GM13976 (cell line): ENCODE data around the gene MED10.
"Not testable (repeated sequence)": the region's sequence is repeated elsewhere in the genome, so short reads cannot be mapped to it uniquely, and the experiment has no call there.

Source experiments
- DNase-seq: peaks from one replicate; pipeline ENCODE4 v3.0.0; 2012; ENCODE audit warnings: low spot score
- in situ Hi-C: fragments of 300-500 bp; cut with MboI; formaldehyde crosslinking; loops from one replicate; pipeline ENCODE4 v1.12.0; 2022; ENCODE audit warnings: low sequenced_read_pairs, mixed read lengths, inconsistent platforms; ENCODE audit not compliant: unreplicated experiment
- TF ChIP-seq, protein P1 (sequence below): IDR thresholded peaks from 2 replicates; pipeline ENCODE4 v1.5.1; 2012; ENCODE audit warnings: borderline replicate concordance, mild to moderate bottlenecking; ENCODE audit not compliant: insufficient read depth; ENCODE audit errors: extremely low read depth, missing control alignments, control extremely low read depth

Gene MED10

DNA sequence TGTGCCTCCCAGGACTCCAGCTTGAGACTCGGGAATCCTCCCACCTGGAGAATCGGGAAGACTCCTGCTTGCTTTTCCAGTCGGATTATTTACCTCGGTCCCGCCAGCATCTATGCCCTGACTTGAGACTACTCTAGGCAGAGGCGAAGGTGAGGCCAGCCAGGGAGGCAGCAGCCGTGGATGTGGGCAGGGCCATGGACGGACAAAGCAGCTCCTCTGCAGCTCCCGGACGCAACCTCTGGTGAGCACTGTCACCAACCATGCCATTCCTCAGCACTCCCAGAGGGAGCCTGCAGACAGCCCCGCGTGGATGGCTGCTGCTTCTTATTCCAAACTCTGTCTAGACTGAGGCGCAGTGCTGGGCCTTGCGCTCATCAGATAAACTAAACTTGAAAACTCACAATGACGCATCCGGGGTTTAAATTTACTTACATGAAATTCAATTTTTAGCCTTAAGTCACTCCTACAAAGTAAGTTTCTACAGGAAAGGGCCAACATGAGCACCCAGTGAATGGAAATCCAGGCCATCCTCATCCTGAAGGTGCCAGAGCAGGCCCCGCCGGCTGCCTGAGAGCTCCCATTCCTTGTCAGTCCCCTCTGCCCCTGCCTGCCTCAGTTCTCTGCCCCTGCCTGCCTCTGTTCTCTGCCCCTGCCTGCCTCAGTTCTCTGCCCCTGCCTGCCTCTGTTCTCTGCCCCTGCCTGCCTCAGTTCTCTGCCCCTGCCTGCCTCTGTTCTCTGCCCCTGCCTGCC is 17.8 kb downstream of the MED10 start:
- DNase-seq: no peak
- TF ChIP-seq, protein P1, sequence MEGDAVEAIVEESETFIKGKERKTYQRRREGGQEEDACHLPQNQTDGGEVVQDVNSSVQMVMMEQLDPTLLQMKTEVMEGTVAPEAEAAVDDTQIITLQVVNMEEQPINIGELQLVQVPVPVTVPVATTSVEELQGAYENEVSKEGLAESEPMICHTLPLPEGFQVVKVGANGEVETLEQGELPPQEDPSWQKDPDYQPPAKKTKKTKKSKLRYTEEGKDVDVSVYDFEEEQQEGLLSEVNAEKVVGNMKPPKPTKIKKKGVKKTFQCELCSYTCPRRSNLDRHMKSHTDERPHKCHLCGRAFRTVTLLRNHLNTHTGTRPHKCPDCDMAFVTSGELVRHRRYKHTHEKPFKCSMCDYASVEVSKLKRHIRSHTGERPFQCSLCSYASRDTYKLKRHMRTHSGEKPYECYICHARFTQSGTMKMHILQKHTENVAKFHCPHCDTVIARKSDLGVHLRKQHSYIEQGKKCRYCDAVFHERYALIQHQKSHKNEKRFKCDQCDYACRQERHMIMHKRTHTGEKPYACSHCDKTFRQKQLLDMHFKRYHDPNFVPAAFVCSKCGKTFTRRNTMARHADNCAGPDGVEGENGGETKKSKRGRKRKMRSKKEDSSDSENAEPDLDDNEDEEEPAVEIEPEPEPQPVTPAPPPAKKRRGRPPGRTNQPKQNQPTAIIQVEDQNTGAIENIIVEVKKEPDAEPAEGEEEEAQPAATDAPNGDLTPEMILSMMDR: no peak
- in situ Hi-C loops: no loop called here

DNA sequence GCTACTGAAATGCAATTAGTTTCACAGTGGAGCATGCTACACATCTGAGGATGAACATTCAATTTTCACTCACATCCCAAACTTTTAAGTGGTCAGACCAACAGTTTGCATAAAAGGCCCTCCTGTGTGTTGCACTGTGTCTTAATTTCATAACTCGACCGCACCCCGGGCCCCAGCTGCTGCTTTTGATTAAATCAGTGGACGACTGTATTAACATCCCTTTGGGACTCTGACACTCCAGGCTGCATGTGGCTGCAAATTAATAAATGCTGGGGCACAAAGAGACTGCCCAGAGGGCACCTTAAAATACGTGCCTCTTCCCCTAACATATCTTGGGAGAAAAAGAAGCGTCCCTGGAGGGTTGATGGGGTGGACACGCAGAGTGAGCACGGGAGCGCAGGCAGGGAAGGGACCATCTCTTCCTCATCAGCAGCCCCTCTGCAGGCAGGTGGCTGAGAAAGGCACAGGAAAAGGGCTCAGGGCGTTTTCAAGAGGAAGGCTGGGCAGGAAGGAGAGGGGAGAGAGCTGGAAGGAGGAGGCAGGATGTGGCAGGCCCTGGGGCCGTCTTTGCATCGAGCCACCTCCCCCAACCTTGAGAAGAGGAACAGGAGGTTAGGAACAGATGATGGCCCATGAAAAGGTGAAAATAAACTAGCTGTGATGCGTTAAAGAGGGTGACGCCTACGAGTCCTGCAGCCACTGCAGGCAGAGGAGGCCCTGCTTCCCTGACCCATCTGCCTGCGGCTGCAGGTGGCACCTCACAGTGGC is 18.6 kb downstream of the MED10 start:
- DNase-seq: no peak
- in situ Hi-C loops: no loop called here
- TF ChIP-seq, protein P1: no peak

DNA sequence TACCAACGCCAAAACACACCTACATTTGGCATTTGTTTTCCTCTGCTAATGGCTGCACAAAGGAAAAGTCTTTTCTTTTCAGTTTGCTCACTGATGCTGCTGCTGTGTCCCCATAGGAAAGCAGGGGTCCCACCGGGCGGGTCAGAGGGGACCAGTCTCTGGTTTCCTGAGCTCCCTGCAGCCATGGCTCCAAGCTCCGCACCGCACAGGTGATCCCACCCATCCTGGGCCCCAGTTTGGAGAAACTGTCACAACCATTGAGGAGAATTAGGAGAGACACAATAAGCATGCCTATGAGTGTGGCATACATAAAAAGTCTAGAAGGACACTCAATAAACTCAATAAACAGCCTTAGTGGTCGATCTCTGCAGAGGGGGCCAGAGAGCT is 19.9 kb downstream of the MED10 start:
- no peak for DNase-seq
- in situ Hi-C loops: no loop called here
- TF ChIP-seq, protein P1: no peak

DNA sequence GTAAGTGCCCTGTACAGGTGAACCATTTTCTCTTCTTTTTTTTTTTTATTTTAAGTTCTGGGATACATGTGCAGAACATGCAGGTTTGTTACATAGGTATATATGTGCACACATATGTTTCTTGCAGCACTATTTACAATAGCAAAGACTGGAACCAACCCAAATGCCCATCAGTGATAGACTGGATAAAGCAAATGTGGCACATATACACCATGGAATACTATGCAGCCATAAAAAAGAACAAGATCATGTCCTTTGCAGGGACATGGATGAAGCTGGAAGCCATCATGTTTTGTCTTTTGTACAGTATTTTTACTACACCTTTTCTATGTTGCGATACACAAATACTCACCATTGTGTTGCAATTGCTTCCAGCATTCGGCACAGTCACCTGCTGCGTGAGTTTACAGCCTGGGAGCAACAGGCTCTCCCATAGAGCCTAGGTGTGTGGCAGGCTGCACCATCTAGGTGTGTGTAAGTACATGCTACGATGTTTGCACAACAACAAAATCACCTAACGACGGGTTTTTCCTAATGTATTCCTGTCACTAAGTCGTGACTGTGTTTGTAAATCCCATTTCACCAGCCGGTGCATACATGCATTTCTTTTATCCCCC is 20.4 kb downstream of the MED10 start:
- in situ Hi-C loops: not testable (repeated sequence)

DNA sequence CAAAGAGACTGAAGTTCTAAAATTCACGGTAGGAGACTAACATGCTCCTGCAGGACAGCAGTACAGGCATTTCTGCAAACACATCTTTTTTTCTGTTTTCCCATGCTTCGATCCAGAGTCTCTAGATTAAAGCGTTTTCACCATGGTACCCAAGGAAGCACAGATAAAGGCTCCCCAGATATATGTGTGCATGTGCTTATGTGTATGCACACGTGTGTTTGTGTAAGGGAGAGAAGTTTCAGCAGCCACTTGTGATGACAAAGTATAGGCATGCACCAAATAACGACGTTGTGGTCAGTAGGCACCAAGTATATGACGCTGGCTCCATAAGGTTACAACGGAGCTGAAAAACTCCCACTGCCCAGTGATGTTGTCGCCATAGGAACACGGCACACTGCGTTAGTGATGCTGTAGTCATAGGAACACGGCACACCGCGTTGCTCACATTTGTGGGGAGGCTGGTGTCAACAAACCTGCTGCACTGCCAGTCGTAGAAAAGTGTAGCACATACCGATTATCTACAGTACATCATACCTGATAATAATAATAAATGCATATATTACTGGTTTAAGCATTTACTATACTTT is 21.7 kb downstream of the MED10 start:
- in situ Hi-C loops: no loop called here
- no peak for DNase-seq
- TF ChIP-seq, protein P1: no peak

More for the DNA sequence above, 20.4 kb downstream of the MED10 start:
- DNase-seq: not testable (repeated sequence)

DNA sequence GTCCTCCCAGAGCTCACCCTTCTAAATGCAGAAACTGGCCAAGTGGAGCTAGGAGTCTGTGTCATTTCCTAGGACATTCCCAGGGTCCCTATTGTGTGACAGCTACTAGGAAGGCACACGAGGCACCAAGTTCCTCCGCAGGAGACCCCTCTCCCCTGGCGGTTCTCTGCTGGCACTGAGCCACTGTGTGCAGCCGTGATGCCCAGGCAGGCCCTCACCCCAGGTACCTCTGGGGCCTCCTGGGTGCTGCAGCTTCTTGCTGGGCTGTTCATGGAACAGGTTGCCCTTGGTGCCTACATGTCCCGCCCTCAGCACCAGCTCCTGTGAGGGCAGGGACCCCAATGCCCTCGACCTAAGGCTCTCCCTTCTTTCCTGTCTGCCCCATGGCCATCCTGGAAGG is 23.1 kb downstream of the MED10 start:
- TF ChIP-seq, protein P1: no peak
- in situ Hi-C loops: no loop called here
- no peak for DNase-seq
